A673 (cell line): ENCODE measurements around the gene CACNA2D3. TPM values are rescaled to one million over a fixed set of nuclear protein-coding genes. Genes with fewer than 3 reads are reported as not detected.
"Not testable (repeated sequence)": the region's sequence is repeated elsewhere in the genome, so short reads cannot be mapped to it uniquely, and the experiment has no call there.

Experiments used
- BruUV-seq: library from RNA; stranded (reverse); fragments of 400-500 nt; replicated peaks from 2 replicates; lab custom pipeline; 2021; lab: Mats Ljungman, UMichigan
- CTCF ChIA-PET: fragments of 300-600 bp; sonication (Branson Sonifier 250); formaldehyde crosslinking; loops from one replicate; lab custom pipeline; 2022; ENCODE audit warnings: antibody characterized with exemption; lab: Charles Lee
- POLR2A ChIA-PET: fragments of 300-600 bp; sonication (Branson Sonifier 250); formaldehyde crosslinking; loops from one replicate; lab custom pipeline; 2022; ENCODE audit warnings: antibody characterized with exemption; ENCODE audit not compliant: low non-redundant PET; lab: Charles Lee
- DNase-seq: peaks from one replicate; pipeline ENCODE4 v3.0.0-alpha.2; 2015; ENCODE audit warnings: low spot score
- H3K27ac ChIP-seq: fragments of 200-600 bp; sonication (generic); 2 replicates; pipeline ENCODE4 v1.5.1; 2016; ENCODE audit warnings: mixed run types, low read depth, mild to moderate bottlenecking, mixed read lengths, antibody characterized with exemption, low read length; ENCODE audit not compliant: poor library complexity, severe bottlenecking
- H3K27me3 ChIP-seq: fragments of 200-600 bp; sonication (generic); replicated peaks from 2 replicates; pipeline ENCODE4 v1.6.1; 2017; ENCODE audit warnings: mixed run types, low read depth, mild to moderate bottlenecking, mixed read lengths, antibody characterized with exemption, low read length; ENCODE audit not compliant: insufficient read depth, poor library complexity
- H3K36me3 ChIP-seq: fragments of 200-600 bp; sonication (generic); 2 replicates; pipeline ENCODE4 v1.6.1; 2016; ENCODE audit warnings: mixed run types, mild to moderate bottlenecking, mixed read lengths, antibody characterized with exemption, low read length; ENCODE audit not compliant: insufficient read depth, poor library complexity, severe bottlenecking
- H3K4me1 ChIP-seq: fragments of 200-600 bp; sonication (generic); 2 replicates; pipeline ENCODE4 v1.6.1; 2017; ENCODE audit warnings: mixed run types, mild to moderate bottlenecking, mixed read lengths, antibody characterized with exemption, low read length; ENCODE audit not compliant: insufficient read depth, poor library complexity, severe bottlenecking
- H3K4me3 ChIP-seq: fragments of 200-600 bp; sonication (generic); 2 replicates; pipeline ENCODE4 v1.5.1; 2016; ENCODE audit warnings: low read depth, mixed run types, mild to moderate bottlenecking, mixed read lengths, low read length; ENCODE audit not compliant: poor library complexity, severe bottlenecking
- H3K9me3 ChIP-seq: fragments of 200-600 bp; sonication (generic); 2 replicates; pipeline ENCODE4 v1.6.1; 2016; ENCODE audit warnings: mixed run types, low read depth, mild to moderate bottlenecking, mixed read lengths, antibody characterized with exemption, low read length; ENCODE audit not compliant: poor library complexity, severe bottlenecking
- EZH2 ChIP-seq: fragments of 200-600 bp; sonication (generic); IDR thresholded peaks from 2 replicates; pipeline ENCODE4 v1.6.1; 2017; ENCODE audit warnings: borderline replicate concordance, low read depth, mild to moderate bottlenecking, mixed read lengths, antibody characterized with exemption, low read length; ENCODE audit not compliant: poor library complexity, severe bottlenecking
- intact Hi-C: fragments of 100-400 bp; cut with micrococcal nuclease; formaldehyde crosslinking; loops from one replicate; pipeline ENCODE4 v1.10.0; 2022; ENCODE audit not compliant: unreplicated experiment
- total RNA-seq: library from RNA; stranded (reverse); gene quantifications from 2 replicates; pipeline ENCODE4 v1.2.3, GENCODE V29; 2021
- TF ChIP-seq, protein P1 (sequence below): fragments of 300-800, 200-600 bp; sonication (generic); conservative IDR thresholded peaks from 2 replicates; pipeline ENCODE4 v1.5.1; 2017; ENCODE audit warnings: low read depth, mild to moderate bottlenecking, antibody characterized with exemption, low read length, moderate library complexity, mixed read lengths

The CACNA2D3 gene
- total RNA-seq, 1 experiment from 2014 or later = not detected

DNA sequence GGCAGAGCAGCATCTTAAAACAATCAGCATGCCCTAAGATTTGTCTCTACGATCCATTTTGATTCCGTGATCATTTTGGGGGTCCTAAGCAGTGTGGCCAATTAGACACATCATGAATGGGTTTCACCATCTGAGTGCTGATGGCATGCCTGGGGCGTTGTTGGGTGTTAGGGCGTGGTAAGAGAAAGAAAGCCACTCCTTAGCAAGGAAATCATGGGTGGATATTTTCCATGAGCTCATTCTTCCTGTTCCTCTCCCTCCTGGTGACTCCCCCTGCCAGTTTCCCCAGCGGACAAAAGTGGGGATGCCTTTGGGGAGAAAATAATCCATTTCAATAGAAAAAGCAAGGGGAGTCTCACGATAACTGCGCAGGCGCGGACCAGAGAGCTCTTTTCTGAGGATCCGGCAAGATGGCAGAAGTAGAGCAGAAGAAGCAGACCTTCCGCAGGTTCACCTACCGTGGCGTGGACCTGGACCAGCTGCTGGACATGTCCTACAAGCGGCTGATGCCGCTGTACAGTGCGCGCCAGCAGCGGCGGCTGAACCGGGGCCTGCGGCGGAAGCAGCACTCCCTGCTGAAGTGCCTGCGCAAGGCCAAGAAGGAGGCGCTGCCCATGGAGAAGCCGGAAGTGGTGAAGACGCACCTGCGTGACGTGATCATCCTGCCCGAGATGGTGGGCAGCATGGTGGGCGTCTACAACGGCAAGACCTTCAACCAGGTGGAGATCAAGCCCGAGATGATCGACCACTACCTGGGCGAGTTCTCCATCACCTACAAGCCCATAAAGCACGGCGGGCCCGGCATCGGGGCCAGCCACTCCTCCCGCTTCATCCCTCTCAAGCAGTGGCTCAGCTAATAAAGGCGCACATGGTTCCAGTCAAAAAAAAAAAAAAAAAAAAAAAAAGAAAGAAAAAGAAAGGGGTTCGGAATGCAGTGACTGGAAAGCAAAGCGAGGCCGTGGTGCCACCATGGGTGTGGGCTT, 503.7 kb downstream of the CACNA2D3 start:
- H3K27me3 ChIP-seq = no peaks in the 10 kb centered on the region
- ChIA-PET CTCF (no interaction called here), POLR2A (no interaction called here)
- no peak overlapping the region for H3K27ac ChIP-seq
- intact Hi-C loops = no loop called here
- TF ChIP-seq, protein P1, sequence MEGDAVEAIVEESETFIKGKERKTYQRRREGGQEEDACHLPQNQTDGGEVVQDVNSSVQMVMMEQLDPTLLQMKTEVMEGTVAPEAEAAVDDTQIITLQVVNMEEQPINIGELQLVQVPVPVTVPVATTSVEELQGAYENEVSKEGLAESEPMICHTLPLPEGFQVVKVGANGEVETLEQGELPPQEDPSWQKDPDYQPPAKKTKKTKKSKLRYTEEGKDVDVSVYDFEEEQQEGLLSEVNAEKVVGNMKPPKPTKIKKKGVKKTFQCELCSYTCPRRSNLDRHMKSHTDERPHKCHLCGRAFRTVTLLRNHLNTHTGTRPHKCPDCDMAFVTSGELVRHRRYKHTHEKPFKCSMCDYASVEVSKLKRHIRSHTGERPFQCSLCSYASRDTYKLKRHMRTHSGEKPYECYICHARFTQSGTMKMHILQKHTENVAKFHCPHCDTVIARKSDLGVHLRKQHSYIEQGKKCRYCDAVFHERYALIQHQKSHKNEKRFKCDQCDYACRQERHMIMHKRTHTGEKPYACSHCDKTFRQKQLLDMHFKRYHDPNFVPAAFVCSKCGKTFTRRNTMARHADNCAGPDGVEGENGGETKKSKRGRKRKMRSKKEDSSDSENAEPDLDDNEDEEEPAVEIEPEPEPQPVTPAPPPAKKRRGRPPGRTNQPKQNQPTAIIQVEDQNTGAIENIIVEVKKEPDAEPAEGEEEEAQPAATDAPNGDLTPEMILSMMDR = no peak
- TF ChIP-seq EZH2 = no peak
- DNase-seq = no peak
- H3K36me3 ChIP-seq = no peaks in the 10 kb centered on the region
- no TSS peak for BruUV-seq
- H3K4me3 ChIP-seq = no peak overlapping the region
- H3K9me3 ChIP-seq = no peaks in the 10 kb centered on the region
- H3K4me1 ChIP-seq = peaks cover 8% of the 10 kb centered on the region

DNA sequence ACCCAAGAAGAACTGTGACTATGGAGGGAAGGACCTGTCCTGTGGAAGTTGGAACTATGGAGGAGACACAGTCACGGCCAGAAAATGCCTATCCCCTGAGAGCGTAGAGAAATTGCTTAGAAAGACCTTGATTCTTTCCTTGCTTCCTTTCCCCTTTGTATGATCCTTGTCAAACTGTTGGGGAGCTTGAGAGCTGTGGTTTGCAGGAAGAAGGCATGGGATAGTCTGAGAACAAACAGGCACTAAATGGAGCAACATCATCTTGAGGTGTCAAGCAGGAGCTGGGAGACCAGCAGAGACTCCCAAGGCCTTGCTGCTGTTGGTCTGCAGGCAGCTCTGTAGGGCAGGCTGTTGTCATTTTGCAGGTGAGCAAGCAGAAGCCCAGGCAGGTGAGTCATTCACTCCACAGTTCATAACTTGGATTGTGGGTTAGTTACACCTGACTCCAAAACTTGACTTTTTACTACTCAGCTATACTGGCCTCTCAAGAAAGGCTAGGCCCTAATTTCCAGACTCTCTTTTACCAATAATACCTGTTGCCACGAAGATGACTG, 506.6 kb downstream of the CACNA2D3 start:
- Histone ChIP-seq H3K36me3 (no peaks in the 10 kb centered on the region), H3K4me1 (no peaks in the 10 kb centered on the region), H3K9me3 (no peaks in the 10 kb centered on the region), H3K27ac (no peak overlapping the region), H3K4me3 (no peak overlapping the region), H3K27me3 (no peaks in the 10 kb centered on the region)
- BruUV-seq = no TSS peak
- TF ChIP-seq, protein P1 = no peak
- TF ChIP-seq EZH2 = no peak
- ChIA-PET POLR2A (no interaction called here), CTCF (no interaction called here)
- intact Hi-C loops = no loop called here
- no peak for DNase-seq

DNA sequence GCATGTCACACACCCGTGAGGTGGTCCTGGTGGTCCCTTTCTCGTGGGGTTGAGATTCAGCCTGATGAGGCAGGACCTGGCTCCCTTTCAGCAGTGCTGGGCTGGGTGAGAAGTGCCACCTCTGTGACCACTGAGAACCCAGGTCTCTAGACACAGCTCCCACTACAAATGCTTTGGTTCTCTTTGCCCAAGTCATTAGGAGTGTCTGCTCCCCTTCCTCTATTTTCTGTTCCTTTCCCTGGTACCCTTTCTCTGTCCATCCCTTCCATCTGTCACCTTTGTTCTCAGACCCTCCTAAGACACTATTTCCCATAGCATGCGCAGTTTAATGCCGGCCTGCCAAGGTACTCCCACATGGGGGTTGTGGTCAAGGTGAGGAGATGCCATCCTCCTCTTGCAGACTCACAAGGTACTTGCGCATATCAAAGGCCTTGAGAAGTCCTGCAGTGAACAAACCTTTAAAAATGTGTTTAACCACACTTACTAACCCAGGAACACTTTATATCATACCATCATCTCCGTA, 507.8 kb downstream of the CACNA2D3 start:
- Histone ChIP-seq H3K27me3 (no peaks in the 10 kb centered on the region), H3K27ac (no peak overlapping the region), H3K9me3 (no peaks in the 10 kb centered on the region), H3K4me3 (no peak overlapping the region), H3K4me1 (no peaks in the 10 kb centered on the region), H3K36me3 (no peaks in the 10 kb centered on the region)
- no peak for TF ChIP-seq EZH2
- TF ChIP-seq, protein P1 = no peak
- no TSS peak for BruUV-seq
- CTCF ChIA-PET = no interaction called here
- intact Hi-C loops = no loop called here
- no peak for DNase-seq
- POLR2A ChIA-PET = no interaction called here

DNA sequence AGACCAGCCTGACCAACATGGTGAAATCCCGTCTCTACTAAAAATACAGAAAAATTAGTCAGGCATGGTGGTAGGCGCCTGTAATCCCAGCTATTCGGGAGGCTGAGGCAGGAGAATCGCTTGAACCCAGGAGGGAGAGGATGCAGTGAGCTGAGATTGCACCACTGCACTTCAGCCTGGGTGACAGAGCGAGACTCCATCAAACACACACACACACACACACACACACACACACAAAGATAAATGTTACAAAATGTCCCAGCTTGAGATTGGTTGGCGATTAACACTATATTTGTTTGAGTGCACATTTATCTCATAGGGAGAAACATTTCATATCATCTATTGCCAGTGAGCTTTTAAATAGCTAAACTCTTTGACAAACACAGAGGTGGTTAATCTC, 508.6 kb downstream of the CACNA2D3 start:
- H3K4me1 ChIP-seq, H3K27me3 ChIP-seq, H3K36me3 ChIP-seq, H3K4me3 ChIP-seq, POLR2A ChIA-PET, H3K27ac ChIP-seq, BruUV-seq, CTCF ChIA-PET, intact Hi-C loops, H3K9me3 ChIP-seq, DNase-seq: not testable (repeated sequence)
